Activated B cell treated with CpG ODN at 0.5 μM for 24 hours (primary cell): ENCODE data around the gene SKP2. TPM values are rescaled to one million over a fixed set of nuclear protein-coding genes. Genes with fewer than 3 reads are reported as not detected.

Experiments
- ATAC-seq: fragments of 200-7000 bp; cut with Tn5 transposase; one replicate; pipeline ENCODE4 v1.10.0; 2021; ENCODE audit warnings: low read depth, mild to moderate bottlenecking, moderate library complexity
- CTCF ChIA-PET: fragments of 350-600 bp; sonication (Branson Sonifier 250); formaldehyde crosslinking; loops from one replicate; lab custom pipeline; 2021; ENCODE audit warnings: antibody characterized with exemption; lab: Charles Lee
- POLR2A ChIA-PET: fragments of 350-600 bp; sonication (Branson Sonifier 250); formaldehyde crosslinking; loops from one replicate; lab custom pipeline; 2021; ENCODE audit warnings: antibody characterized with exemption; lab: Charles Lee
- DNase-seq: peaks from one replicate; pipeline ENCODE4 v3.0.0; 2022
- H3K27ac Mint-ChIP-seq: one replicate; pipeline ENCODE4 v1.8.0; 2020; ENCODE audit warnings: mixed read lengths
- H3K27me3 Mint-ChIP-seq: one replicate; pipeline ENCODE4 v1.8.0; 2021; ENCODE audit warnings: mixed read lengths
- H3K36me3 Mint-ChIP-seq: one replicate; pipeline ENCODE4 v1.8.0; 2021; ENCODE audit warnings: low read depth, mixed read lengths
- H3K4me1 Mint-ChIP-seq: one replicate; pipeline ENCODE4 v1.8.0; 2021; ENCODE audit warnings: mixed read lengths
- H3K4me3 Mint-ChIP-seq: one replicate; pipeline ENCODE4 v1.8.0; 2020; ENCODE audit warnings: mild to moderate bottlenecking, mixed read lengths
- H3K9me3 Mint-ChIP-seq: one replicate; pipeline ENCODE4 v1.8.0; 2020; ENCODE audit warnings: mixed read lengths
- intact Hi-C: fragments of 100-400 bp; cut with micrococcal nuclease; formaldehyde crosslinking; loops from one replicate; pipeline ENCODE4 v1.15.1; 2024
- total RNA-seq: library from RNA; stranded (reverse); gene quantifications from 2 replicates; pipeline ENCODE4 v1.2.3, GENCODE V29; 2022
- TF ChIP-seq, protein P1 (sequence below): fragments of 200-600 bp; IDR thresholded peaks from one replicate; pipeline ENCODE4 v1.8.0; 2022; ENCODE audit warnings: antibody characterized with exemption, mild to moderate bottlenecking

The SKP2 gene
- total RNA-seq, 1 donor from 2014 or later, result 18.5 TPM

- intact Hi-C loops, result no loop called here
Observed at GRCh38 chr5:36205329-36205728, 53.4 kb downstream of the SKP2 start.

GRCh38 chr5:36206913-36207312, 55.0 kb downstream of the SKP2 start:
- Mint-ChIP-seq H3K4me3 (no peak overlapping the region), H3K9me3 (no peaks in the 10 kb centered on the region), H3K36me3 (peaks cover 50% of the 10 kb centered on the region), H3K27me3 (no peaks in the 10 kb centered on the region), H3K27ac (no peak overlapping the region), H3K4me1 (no peaks in the 10 kb centered on the region)
- ATAC-seq (no peak), DNase-seq (no peak)
- CTCF ChIA-PET, result no interaction called here
- TF ChIP-seq, protein P1, sequence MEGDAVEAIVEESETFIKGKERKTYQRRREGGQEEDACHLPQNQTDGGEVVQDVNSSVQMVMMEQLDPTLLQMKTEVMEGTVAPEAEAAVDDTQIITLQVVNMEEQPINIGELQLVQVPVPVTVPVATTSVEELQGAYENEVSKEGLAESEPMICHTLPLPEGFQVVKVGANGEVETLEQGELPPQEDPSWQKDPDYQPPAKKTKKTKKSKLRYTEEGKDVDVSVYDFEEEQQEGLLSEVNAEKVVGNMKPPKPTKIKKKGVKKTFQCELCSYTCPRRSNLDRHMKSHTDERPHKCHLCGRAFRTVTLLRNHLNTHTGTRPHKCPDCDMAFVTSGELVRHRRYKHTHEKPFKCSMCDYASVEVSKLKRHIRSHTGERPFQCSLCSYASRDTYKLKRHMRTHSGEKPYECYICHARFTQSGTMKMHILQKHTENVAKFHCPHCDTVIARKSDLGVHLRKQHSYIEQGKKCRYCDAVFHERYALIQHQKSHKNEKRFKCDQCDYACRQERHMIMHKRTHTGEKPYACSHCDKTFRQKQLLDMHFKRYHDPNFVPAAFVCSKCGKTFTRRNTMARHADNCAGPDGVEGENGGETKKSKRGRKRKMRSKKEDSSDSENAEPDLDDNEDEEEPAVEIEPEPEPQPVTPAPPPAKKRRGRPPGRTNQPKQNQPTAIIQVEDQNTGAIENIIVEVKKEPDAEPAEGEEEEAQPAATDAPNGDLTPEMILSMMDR, result no peak
- POLR2A ChIA-PET, result no interaction called here
- intact Hi-C loops, result no loop called here

More at GRCh38 chr5:36205329-36205728, 53.4 kb downstream of the SKP2 start:
- DNase-seq (no peak), ATAC-seq (no peak)
- POLR2A ChIA-PET, result no interaction called here
- CTCF ChIA-PET, result no interaction called here
- no peak overlapping the region for H3K27ac Mint-ChIP-seq
- TF ChIP-seq, protein P1, result no peak
- H3K27me3 Mint-ChIP-seq, result no peaks in the 10 kb centered on the region
- no peaks in the 10 kb centered on the region for H3K4me1 Mint-ChIP-seq
- no peaks in the 10 kb centered on the region for H3K9me3 Mint-ChIP-seq
- H3K4me3 Mint-ChIP-seq, result no peak overlapping the region
- H3K36me3 Mint-ChIP-seq, result peaks cover 53% of the 10 kb centered on the region

DNA sequence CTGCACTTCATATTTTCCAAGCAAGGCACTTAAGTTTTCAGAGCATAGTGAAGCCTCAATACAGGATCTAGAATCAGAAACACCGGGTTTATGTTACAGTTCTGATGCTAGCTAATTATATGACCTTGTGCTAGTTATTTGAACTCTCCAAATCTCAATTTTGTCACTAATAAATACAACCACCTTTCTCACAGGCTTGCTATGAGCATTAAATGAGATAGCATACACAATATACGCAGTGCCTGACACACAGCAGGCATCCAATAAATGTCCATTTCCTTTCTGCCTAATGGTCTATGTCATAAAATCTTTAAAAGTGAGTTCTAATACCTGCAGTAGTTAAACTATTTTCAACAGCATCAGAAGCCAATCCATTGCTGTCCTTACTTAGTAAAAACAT, 56.9 kb downstream of the SKP2 start:
- POLR2A ChIA-PET, result no interaction called here
- Mint-ChIP-seq H3K27me3 (no peaks in the 10 kb centered on the region), H3K27ac (no peak overlapping the region), H3K9me3 (no peaks in the 10 kb centered on the region), H3K4me1 (no peaks in the 10 kb centered on the region), H3K4me3 (no peak overlapping the region), H3K36me3 (peaks cover 47% of the 10 kb centered on the region)
- ATAC-seq, result no peak
- CTCF ChIA-PET, result no interaction called here
- TF ChIP-seq, protein P1, result no peak
- no peak for DNase-seq
- intact Hi-C loops, result no loop called here

DNA sequence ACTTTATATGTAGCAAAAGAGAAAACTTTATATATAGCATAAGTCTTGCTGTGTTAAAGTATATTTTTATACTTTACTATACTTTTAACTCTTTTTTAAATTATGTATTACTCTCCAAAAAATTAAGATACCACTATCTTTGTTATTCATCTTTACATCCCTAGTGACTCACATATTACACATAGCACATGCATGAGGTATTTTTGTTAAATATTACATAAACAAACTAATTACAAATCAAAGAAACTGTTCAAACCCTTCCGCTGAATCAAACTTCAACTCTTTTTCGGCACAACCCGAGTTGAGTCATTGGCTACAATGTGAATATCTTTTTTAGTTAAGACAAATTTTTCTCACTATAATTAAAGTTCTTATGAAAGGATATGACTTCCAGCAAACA, 57.8 kb downstream of the SKP2 start:
- Mint-ChIP-seq H3K36me3 (peaks cover 48% of the 10 kb centered on the region), H3K4me3 (no peak overlapping the region), H3K9me3 (no peaks in the 10 kb centered on the region), H3K4me1 (no peaks in the 10 kb centered on the region), H3K27me3 (no peaks in the 10 kb centered on the region), H3K27ac (no peak overlapping the region)
- ChIA-PET CTCF (no interaction called here), POLR2A (no interaction called here)
- TF ChIP-seq, protein P1, result no peak
- ATAC-seq (no peak), DNase-seq (no peak)
- intact Hi-C loops, result no loop called here

DNA sequence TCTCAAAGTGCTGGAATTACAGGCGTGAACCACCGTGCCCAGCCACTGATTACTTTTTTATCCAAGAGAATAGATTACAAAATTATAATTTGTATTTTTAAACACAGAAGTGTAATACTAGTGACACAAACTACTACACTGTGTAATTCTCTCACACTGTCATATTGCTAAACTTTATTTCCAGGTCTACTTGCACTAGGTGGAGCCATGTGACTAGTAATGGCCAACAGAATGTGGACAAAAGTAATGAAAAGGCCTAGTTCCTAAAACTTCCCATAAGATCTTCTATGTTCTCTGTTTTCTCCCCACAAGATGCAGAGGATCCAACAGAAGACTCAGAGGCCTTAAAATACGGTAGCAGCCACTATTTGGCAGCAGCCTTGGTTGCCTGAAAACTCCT, 62.5 kb downstream of the SKP2 start:
- intact Hi-C loops, result loop anchor here (1.0 kb wide), 1 partner anchor 293 kb away; no protein-coding TSS in a partner anchor
- ChIA-PET CTCF (interaction anchor here (0.9 to 1.5 kb wide), 3 partner anchors 292 to 481 kb away, joined by 3 to 4 read pairs (median 3); no protein-coding TSS in a partner anchor), POLR2A (no interaction called here)
- ATAC-seq, result no peak
- H3K27me3 Mint-ChIP-seq, result no peaks in the 10 kb centered on the region
- H3K4me3 Mint-ChIP-seq, result no peak overlapping the region
- H3K36me3 Mint-ChIP-seq, result peaks cover 56% of the 10 kb centered on the region
- H3K9me3 Mint-ChIP-seq, result no peaks in the 10 kb centered on the region
- no peak overlapping the region for H3K27ac Mint-ChIP-seq
- TF ChIP-seq, protein P1, result no peak
- H3K4me1 Mint-ChIP-seq, result no peaks in the 10 kb centered on the region
- no peak for DNase-seq
